ENCODE results near the gene PRR9.
A peak's percentile ranks its signal among the peaks of the same experiment; 100 is the strongest.
"Not testable (repeated sequence)": the region's sequence is repeated elsewhere in the genome, so short reads cannot be mapped to it uniquely, and the experiment has no call there.

Gene PRR9

GRCh38 chr1:153217212-153217611 is at the start of gene PRR9:
PRR9 (plus strand) TSS chr1:153217584; CDS start chr1:153218145, 561 bp downstream.
- DNase-seq = no peak

GRCh38 chr1:153168686-153169085 is 48.7 kb upstream of the PRR9 start:
- no peak for DNase-seq

GRCh38 chr1:153174624-153175023 is 42.8 kb upstream of the PRR9 start:
- DNase-seq = no peak

- no peak for DNase-seq
These were observed 38.5 kb upstream of the PRR9 start for GRCh38 chr1:153178922-153179321.

GRCh38 chr1:153180556-153180955 is 36.8 kb upstream of the PRR9 start:
- DNase-seq = no peak

- DNase-seq = not testable (repeated sequence)
These were observed 29.1 kb upstream of the PRR9 start for GRCh38 chr1:153188301-153188700.

GRCh38 chr1:153190373-153190772 is 27.0 kb upstream of the PRR9 start:
- DNase-seq = no peak

GRCh38 chr1:153192697-153193096 is 24.7 kb upstream of the PRR9 start:
- DNase-seq = peak; percentile 2

GRCh38 chr1:153194331-153195050 is 22.9 kb upstream of the PRR9 start:
- DNase-seq = no peak

- DNase-seq = no peak
These were observed 22.2 kb upstream of the PRR9 start for GRCh38 chr1:153195216-153195615.

GRCh38 chr1:153202006-153202405 is 15.4 kb upstream of the PRR9 start:
- DNase-seq = no peak

GRCh38 chr1:153203130-153203529 is 14.3 kb upstream of the PRR9 start, which contains the start of gene LELP1:
LELP1 (plus strand) TSS chr1:153203430; CDS start chr1:153204708, 1,278 bp downstream.
- no peak for DNase-seq

GRCh38 chr1:153206631-153207030 is 10.8 kb upstream of the PRR9 start:
- DNase-seq = no peak

- DNase-seq = no peak
These were observed 7.2 kb upstream of the PRR9 start for GRCh38 chr1:153210206-153210605.

GRCh38 chr1:153212201-153212600 is 5.2 kb upstream of the PRR9 start:
- no peak for DNase-seq

- no peak for DNase-seq
These were observed 3.9 kb upstream of the PRR9 start for GRCh38 chr1:153213519-153213918.

GRCh38 chr1:153217744-153218416 is 496 bp downstream of the PRR9 start:
- DNase-seq = no peak

- no peak for DNase-seq
These were observed 3.4 kb downstream of the PRR9 start for GRCh38 chr1:153220606-153221303.

- DNase-seq = peak; percentile 75
These were observed 5.9 kb downstream of the PRR9 start for GRCh38 chr1:153223040-153223891.

GRCh38 chr1:153227810-153228209 is 10.4 kb downstream of the PRR9 start:
- DNase-seq = no peak

GRCh38 chr1:153228491-153228890 is 11.1 kb downstream of the PRR9 start:
- DNase-seq = no peak

GRCh38 chr1:153229076-153229829 is 11.9 kb downstream of the PRR9 start:
- not testable (repeated sequence) for DNase-seq
